ENCODE data around the gene CLDN3. TPM values are rescaled to one million over a fixed set of nuclear protein-coding genes. Genes with fewer than 3 reads are reported as not detected.
"Not testable (repeated sequence)": the region's sequence is repeated elsewhere in the genome, so short reads cannot be mapped to it uniquely, and the experiment has no call there.

Gene CLDN3
- total RNA-seq, 2 experiments from 2014 or later: not detected

- H3K9me3 Mint-ChIP-seq; DNase-seq; H3K27ac Mint-ChIP-seq; CTCF ChIA-PET; H3K4me1 Mint-ChIP-seq; H3K27me3 Mint-ChIP-seq; H3K4me3 Mint-ChIP-seq; H3K36me3 Mint-ChIP-seq (ENCODE audit: low read depth); POLR2A ChIA-PET: not testable (repeated sequence)
Measured at GRCh38 chr7:73791170-73791690, 21.2 kb upstream of the CLDN3 start.

DNA sequence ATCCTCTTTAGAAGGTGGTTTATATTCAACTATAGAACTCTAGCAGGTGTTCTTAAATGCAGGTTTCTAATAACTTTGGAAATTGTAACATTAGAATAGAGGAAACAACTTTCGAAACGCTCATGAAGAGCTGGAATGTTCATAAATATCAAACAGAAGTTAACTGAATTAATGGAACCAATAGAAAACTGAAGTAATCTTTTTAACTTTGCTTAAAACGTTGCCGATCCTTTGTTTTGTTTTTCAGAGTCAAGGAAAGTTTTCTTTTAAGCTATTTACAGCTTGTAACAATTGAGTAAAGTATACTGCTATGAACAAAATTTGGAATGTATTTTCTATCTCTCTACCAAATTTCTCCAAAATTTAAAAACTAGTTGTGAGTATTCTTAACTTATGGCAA, 19.0 kb upstream of the CLDN3 start:
- Mint-ChIP-seq H3K9me3 (peaks cover 2% of the 10 kb centered on the region), H3K27ac (no peak overlapping the region), H3K36me3 (ENCODE audit: low read depth) (no peaks in the 10 kb centered on the region), H3K27me3 (no peaks in the 10 kb centered on the region), H3K4me1 (no peaks in the 10 kb centered on the region), H3K4me3 (no peak overlapping the region)
- ChIA-PET POLR2A (no interaction called here), CTCF (no interaction called here)
- DNase-seq: no peak

DNA sequence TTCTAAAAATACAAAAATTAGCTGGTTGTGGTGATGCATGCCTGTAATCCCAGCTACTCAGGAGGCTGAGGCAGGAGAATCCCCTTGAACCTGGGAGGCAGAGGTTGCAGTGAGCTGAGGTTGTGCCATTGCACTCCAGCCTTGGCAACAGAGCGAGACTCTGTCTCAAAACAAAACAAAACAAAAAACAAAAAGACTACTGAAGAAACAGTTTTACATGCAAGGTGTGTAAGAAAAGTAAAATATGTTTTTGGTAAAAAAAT, 17.6 kb upstream of the CLDN3 start:
- H3K4me3 Mint-ChIP-seq; POLR2A ChIA-PET; H3K27ac Mint-ChIP-seq; H3K9me3 Mint-ChIP-seq; H3K36me3 Mint-ChIP-seq (ENCODE audit: low read depth); H3K4me1 Mint-ChIP-seq; CTCF ChIA-PET; H3K27me3 Mint-ChIP-seq; DNase-seq: not testable (repeated sequence)

DNA sequence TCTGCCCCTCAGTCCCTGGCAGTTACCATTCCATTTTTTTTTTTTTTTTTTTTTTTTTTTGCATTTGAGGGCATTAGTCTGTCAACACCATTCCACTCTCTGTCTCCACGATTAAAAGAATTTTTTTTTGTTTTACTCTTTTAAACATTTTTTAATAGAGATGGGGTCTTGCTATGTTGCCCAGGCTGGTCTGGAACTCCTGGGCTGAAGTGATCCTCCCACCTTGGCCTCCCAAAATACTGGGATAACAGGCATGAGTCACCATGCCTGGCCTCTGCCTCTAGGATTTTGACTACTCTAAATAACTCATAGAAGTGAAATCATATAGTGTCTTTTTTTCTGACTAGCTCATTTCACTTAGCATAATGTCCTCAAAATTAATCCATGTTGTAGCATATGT, 16.5 kb upstream of the CLDN3 start:
- DNase-seq: no peak
- H3K4me1 Mint-ChIP-seq: no peaks in the 10 kb centered on the region
- ChIA-PET CTCF (no interaction called here), POLR2A (no interaction called here)
- H3K27ac Mint-ChIP-seq: no peak overlapping the region
- no peaks in the 10 kb centered on the region for H3K36me3 Mint-ChIP-seq (ENCODE audit: low read depth)
- no peak overlapping the region for H3K4me3 Mint-ChIP-seq
- H3K9me3 Mint-ChIP-seq: peaks cover 2% of the 10 kb centered on the region
- H3K27me3 Mint-ChIP-seq: no peaks in the 10 kb centered on the region

- H3K27ac Mint-ChIP-seq: no peak overlapping the region
- CTCF ChIA-PET: no interaction called here
- POLR2A ChIA-PET: no interaction called here
- H3K27me3 Mint-ChIP-seq: peaks cover 5% of the 10 kb centered on the region
- no peak overlapping the region for H3K4me3 Mint-ChIP-seq
- no peaks in the 10 kb centered on the region for H3K36me3 Mint-ChIP-seq (ENCODE audit: low read depth)
- H3K4me1 Mint-ChIP-seq: peaks cover 2% of the 10 kb centered on the region
- DNase-seq: no peak
- H3K9me3 Mint-ChIP-seq: no peaks in the 10 kb centered on the region
Measured at GRCh38 chr7:73779517-73779916, 9.4 kb upstream of the CLDN3 start.

DNA sequence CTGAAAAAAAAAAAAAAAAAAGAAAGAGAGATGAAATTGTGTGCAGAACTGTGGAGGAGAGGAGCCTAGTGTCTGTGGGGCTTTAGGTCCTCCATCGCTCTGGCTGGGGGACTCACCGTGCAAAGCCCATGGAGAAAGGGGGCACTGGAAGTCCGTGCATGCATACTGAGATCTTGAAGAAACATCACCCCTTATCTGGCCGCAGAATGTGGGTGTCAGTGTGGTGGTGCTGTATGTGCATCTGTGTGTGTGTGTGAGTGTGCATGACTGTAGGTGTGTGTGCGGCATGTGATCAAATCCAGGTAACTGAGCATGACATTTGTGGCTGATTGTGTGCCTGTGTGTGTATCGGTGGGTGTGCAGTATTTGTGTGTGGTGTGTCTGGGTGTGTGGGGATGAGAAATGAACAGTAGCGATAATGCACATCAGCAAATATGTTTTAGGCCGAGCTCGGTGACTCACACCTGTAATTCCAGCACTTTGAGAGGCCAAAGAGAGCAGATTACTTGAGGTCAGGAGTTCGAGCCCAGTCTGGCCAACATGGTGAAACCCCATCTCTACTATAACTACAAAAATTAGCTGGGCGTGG, 8.8 kb upstream of the CLDN3 start:
- H3K27me3 Mint-ChIP-seq: peaks cover 5% of the 10 kb centered on the region
- ChIA-PET POLR2A (no interaction called here), CTCF (no interaction called here)
- no peaks in the 10 kb centered on the region for H3K9me3 Mint-ChIP-seq
- H3K4me3 Mint-ChIP-seq: no peak overlapping the region
- no peaks in the 10 kb centered on the region for H3K36me3 Mint-ChIP-seq (ENCODE audit: low read depth)
- no peak overlapping the region for H3K27ac Mint-ChIP-seq
- DNase-seq: no peak
- H3K4me1 Mint-ChIP-seq: peaks cover 2% of the 10 kb centered on the region

DNA sequence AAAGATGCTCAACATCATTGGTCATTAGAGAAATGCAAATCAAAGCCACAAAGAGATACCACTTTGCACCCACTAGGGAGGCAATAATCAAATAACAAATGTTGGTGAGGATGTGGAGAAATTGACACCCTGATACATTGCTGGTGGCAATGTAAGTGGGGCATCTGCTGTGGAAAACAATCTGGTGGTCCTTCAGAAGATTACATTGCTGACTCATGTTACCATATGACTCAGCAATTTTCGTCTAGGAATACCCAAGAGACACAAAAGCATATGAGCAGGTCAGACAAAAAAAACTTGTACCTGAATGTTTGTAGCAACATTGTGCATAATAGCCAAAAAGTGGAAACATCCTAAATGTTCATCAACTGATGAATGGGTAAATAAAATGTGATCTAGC, 4.9 kb upstream of the CLDN3 start:
- peaks cover 16% of the 10 kb centered on the region for H3K27me3 Mint-ChIP-seq
- no peak overlapping the region for H3K4me3 Mint-ChIP-seq
- H3K9me3 Mint-ChIP-seq: no peaks in the 10 kb centered on the region
- CTCF ChIA-PET: interaction anchor here (0.6 kb wide), 1 partner anchor 91 kb away, joined by 3 read pairs; no protein-coding TSS in a partner anchor
- DNase-seq: no peak
- H3K36me3 Mint-ChIP-seq (ENCODE audit: low read depth): no peaks in the 10 kb centered on the region
- no peak overlapping the region for H3K27ac Mint-ChIP-seq
- POLR2A ChIA-PET: no interaction called here
- peaks cover 2% of the 10 kb centered on the region for H3K4me1 Mint-ChIP-seq

- Mint-ChIP-seq H3K36me3 (ENCODE audit: low read depth) (no peaks in the 10 kb centered on the region), H3K27me3 (peaks cover 16% of the 10 kb centered on the region), H3K4me3 (no peak overlapping the region), H3K27ac (no peak overlapping the region), H3K9me3 (no peaks in the 10 kb centered on the region), H3K4me1 (peaks cover 2% of the 10 kb centered on the region)
- DNase-seq: no peak
- ChIA-PET CTCF (no interaction called here), POLR2A (no interaction called here)
Measured at GRCh38 chr7:73773700-73774517, 3.8 kb upstream of the CLDN3 start.

GRCh38 chr7:73770860-73771670, 995 bp upstream of the CLDN3 start:
- POLR2A ChIA-PET: no interaction called here
- no peak for DNase-seq
- CTCF ChIA-PET: interaction anchor here (0.6 kb wide), 1 partner anchor 367 kb away, joined by 4 read pairs; no protein-coding TSS in a partner anchor
- Mint-ChIP-seq H3K36me3 (ENCODE audit: low read depth) (no peaks in the 10 kb centered on the region), H3K4me3 (no peak overlapping the region), H3K4me1 (peaks cover 2% of the 10 kb centered on the region), H3K27ac (no peak overlapping the region), H3K27me3 (peaks cover 19% of the 10 kb centered on the region), H3K9me3 (no peaks in the 10 kb centered on the region)

DNA sequence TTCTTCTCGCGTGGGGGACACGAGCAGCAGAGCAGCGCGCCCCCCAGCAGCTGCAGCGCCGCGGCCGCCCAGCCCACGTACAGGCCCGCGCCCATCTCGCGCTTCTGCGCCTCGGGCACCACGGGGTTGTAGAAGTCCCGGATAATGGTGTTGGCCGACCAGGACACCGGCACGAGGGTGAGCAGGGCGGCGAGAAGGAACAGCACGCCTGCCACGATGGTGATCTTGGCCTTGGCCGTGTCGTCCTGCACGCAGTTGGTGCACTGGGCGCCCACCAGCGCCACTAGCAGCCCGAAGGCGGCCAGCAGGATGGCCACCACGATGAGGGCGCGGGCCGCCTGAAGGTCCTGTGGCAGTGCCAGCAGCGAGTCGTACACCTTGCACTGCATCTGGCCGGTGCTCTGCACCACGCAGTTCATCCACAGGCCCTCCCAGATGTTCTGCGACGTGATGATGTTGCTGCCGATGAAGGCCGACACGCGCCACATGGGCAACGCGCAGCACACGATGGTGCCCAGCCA, 529 bp downstream of the CLDN3 start:
- Mint-ChIP-seq H3K9me3 (no peaks in the 10 kb centered on the region), H3K36me3 (ENCODE audit: low read depth) (no peaks in the 10 kb centered on the region), H3K4me3 (no peak overlapping the region), H3K27ac (no peak overlapping the region), H3K4me1 (no peaks in the 10 kb centered on the region), H3K27me3 (peaks cover 19% of the 10 kb centered on the region)
- ChIA-PET CTCF (interaction anchor here (0.6 kb wide), 1 partner anchor 1156 kb away, joined by 3 read pairs; no protein-coding TSS in a partner anchor), POLR2A (no interaction called here)
- DNase-seq: no peak

- no peak for DNase-seq
- no peak overlapping the region for H3K4me3 Mint-ChIP-seq
- POLR2A ChIA-PET: no interaction called here
- H3K36me3 Mint-ChIP-seq (ENCODE audit: low read depth): no peaks in the 10 kb centered on the region
- no peak overlapping the region for H3K27ac Mint-ChIP-seq
- peaks cover 19% of the 10 kb centered on the region for H3K27me3 Mint-ChIP-seq
- H3K9me3 Mint-ChIP-seq: no peaks in the 10 kb centered on the region
- H3K4me1 Mint-ChIP-seq: no peaks in the 10 kb centered on the region
- CTCF ChIA-PET: interaction anchor here (0.6 kb wide), 1 partner anchor 660 kb away, joined by 3 read pairs; no protein-coding TSS in a partner anchor
Measured at GRCh38 chr7:73768641-73769480, 1.2 kb downstream of the CLDN3 start.

DNA sequence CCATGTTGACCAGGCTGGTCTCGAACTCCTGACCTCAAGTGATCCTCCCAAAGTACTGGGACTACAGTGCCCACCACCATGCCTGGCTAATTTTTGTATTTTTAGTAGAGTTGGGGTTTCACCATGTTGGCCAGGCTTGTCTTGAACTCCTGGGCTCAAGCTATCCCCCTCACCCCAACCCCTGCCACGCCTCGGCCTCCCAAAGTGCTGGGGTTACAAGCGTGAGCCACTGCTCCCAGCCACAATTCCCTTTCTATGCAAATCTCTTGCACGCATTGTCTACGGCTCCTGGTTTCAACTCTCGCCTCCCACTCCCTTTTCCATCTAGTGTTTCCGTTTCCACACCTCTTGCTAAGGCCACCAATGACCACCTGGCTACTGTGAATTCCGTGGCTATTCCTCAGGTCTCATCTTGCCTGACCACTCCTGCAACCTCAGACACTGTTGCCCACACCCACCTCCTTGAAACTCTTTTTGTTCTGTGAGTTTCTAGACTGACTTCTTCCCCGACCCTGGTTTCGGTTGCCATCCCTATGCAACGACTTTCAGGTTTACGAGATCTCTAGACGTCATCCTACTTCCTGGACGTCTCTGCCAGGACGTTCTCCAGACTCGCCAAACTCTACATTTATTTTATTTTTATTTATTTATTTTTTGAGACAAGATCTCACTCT, 3.4 kb downstream of the CLDN3 start:
- Mint-ChIP-seq H3K4me1 (no peaks in the 10 kb centered on the region), H3K36me3 (ENCODE audit: low read depth) (no peaks in the 10 kb centered on the region), H3K27me3 (peaks cover 16% of the 10 kb centered on the region), H3K9me3 (no peaks in the 10 kb centered on the region), H3K27ac (no peak overlapping the region), H3K4me3 (no peak overlapping the region)
- CTCF ChIA-PET: no interaction called here
- POLR2A ChIA-PET: no interaction called here
- no peak for DNase-seq
